Neuronal stem cell (in vitro differentiated cells): Measurements from ENCODE around the gene OR6Q1.

Experiments
- DNase-seq: peaks from one replicate; pipeline ENCODE4 v3.0.0-alpha.2; 2013; ENCODE audit warnings: low spot score
- H2AFZ ChIP-seq: one replicate; pipeline ENCODE4 v1.6.1; 2013; ENCODE audit warnings: mild to moderate bottlenecking, low read length, inconsistent platforms
- H2AK5ac ChIP-seq: 2 replicates; pipeline ENCODE4 v1.6.1; 2013; ENCODE audit warnings: low read depth, mild to moderate bottlenecking, inconsistent platforms, low read length, moderate library complexity, mixed read lengths
- H2BK120ac ChIP-seq: 2 replicates; pipeline ENCODE4 v1.6.1; 2013; ENCODE audit warnings: low read depth, mild to moderate bottlenecking, inconsistent platforms, low read length, moderate library complexity, mixed read lengths
- H2BK12ac ChIP-seq: one replicate; pipeline ENCODE4 v1.6.1; 2013; ENCODE audit warnings: low read length, inconsistent platforms
- H2BK15ac ChIP-seq: 2 replicates; pipeline ENCODE4 v1.6.1; 2013; ENCODE audit warnings: mild to moderate bottlenecking, low read length, inconsistent platforms, mixed read lengths
- H2BK5ac ChIP-seq: one replicate; pipeline ENCODE4 v1.6.1; 2013; ENCODE audit warnings: inconsistent platforms, mild to moderate bottlenecking, low read length, moderate library complexity
- H3K14ac ChIP-seq: one replicate; pipeline ENCODE4 v1.6.1; 2013; ENCODE audit warnings: low read length, inconsistent platforms
- H3K18ac ChIP-seq: 2 replicates; pipeline ENCODE4 v1.6.1; 2013; ENCODE audit warnings: low read length, inconsistent platforms
- H3K23ac ChIP-seq: 2 replicates; pipeline ENCODE4 v1.6.1; 2013; ENCODE audit warnings: low read depth, mild to moderate bottlenecking, mixed read lengths, low read length, inconsistent platforms; ENCODE audit not compliant: poor library complexity
- H3K27ac ChIP-seq: replicated peaks from 3 replicates; pipeline ENCODE4 v1.5.1; 2013; ENCODE audit warnings: low read length, inconsistent platforms
- H3K27me3 ChIP-seq, 3 experiments: 2 replicates each; pipeline ENCODE4 v1.6.1; 2013; ENCODE audit warnings: low read length in 3 of 3, mild to moderate bottlenecking in 2 of 3, inconsistent platforms in 1 of 3, low read depth in 1 of 3, mixed read lengths in 1 of 3, moderate library complexity in 1 of 3; ENCODE audit not compliant: control insufficient read depth in 3 of 3, insufficient read depth in 3 of 3
- H3K36me3 ChIP-seq, 2 donors: replicated peaks in 1 of 2; 2 replicates each; pipeline ENCODE4 v1.6.1; 2013; ENCODE audit warnings: low read length in 2 of 2; ENCODE audit not compliant: control insufficient read depth in 2 of 2, insufficient read depth in 2 of 2
- H3K4ac ChIP-seq: 2 replicates; pipeline ENCODE4 v1.6.1; 2013; ENCODE audit warnings: inconsistent platforms, mild to moderate bottlenecking, low read length, moderate library complexity
- H3K4me1 ChIP-seq, 2 donors: 1 replicate in 1 of 2; 2 replicates in 1 of 2; pipeline ENCODE4 v1.6.1; 2013; ENCODE audit warnings: low read length in 2 of 2, low read depth in 1 of 2; ENCODE audit not compliant: control insufficient read depth in 2 of 2, insufficient read depth in 1 of 2
- H3K4me2 ChIP-seq: one replicate; pipeline ENCODE4 v1.6.1; 2013; ENCODE audit warnings: mild to moderate bottlenecking, low read length, inconsistent platforms; ENCODE audit not compliant: insufficient read depth, poor library complexity, severe bottlenecking
- H3K4me3 ChIP-seq, 2 donors: 2 replicates each; pipeline ENCODE4 v1.5.1; 2013; ENCODE audit warnings: low read length in 2 of 2, mild to moderate bottlenecking in 2 of 2, inconsistent platforms in 1 of 2, moderate library complexity in 1 of 2
- H3K79me1 ChIP-seq: one replicate; pipeline ENCODE4 v1.6.1; 2013; ENCODE audit warnings: low read depth, mild to moderate bottlenecking, inconsistent platforms, low read length, moderate library complexity
- H3K9ac ChIP-seq: one replicate; pipeline ENCODE4 v1.6.1; 2013; ENCODE audit warnings: mild to moderate bottlenecking, low read depth, low read length, inconsistent platforms; ENCODE audit not compliant: poor library complexity
- H3K9me3 ChIP-seq, 2 donors: replicated peaks in 1 of 2; 2 replicates each; pipeline versions ENCODE3 to v1.6.1; 2013; ENCODE audit warnings: low read length in 2 of 2, mild to moderate bottlenecking in 2 of 2, inconsistent platforms in 1 of 2, low read depth in 1 of 2, mixed read lengths in 1 of 2, moderate library complexity in 1 of 2; ENCODE audit not compliant: control insufficient read depth in 2 of 2, insufficient read depth in 1 of 2
- H4K8ac ChIP-seq: one replicate; pipeline ENCODE4 v1.6.1; 2013; ENCODE audit warnings: low read depth, mild to moderate bottlenecking, inconsistent platforms, low read length, moderate library complexity
- H4K91ac ChIP-seq: one replicate; pipeline ENCODE4 v1.6.1; 2013; ENCODE audit warnings: low read length, low read depth, mild to moderate bottlenecking, inconsistent platforms; ENCODE audit not compliant: poor library complexity
- WGBS, 2 donors: extraction: QIAGEN DNeasy Blood & Tissue Kit; methylation state at CpG; one replicate each; pipeline ENCODE4 v1.1.7; 2013; ENCODE audit warnings: missing lambda C conversion rate in 2 of 2, mixed read lengths in 1 of 2; ENCODE audit not compliant: insufficient read length in 2 of 2, insufficient replicate concordance in 1 of 2; ENCODE audit errors: extremely low coverage in 2 of 2; 5-methylcytosine and 5-hydroxymethylcytosine counted together

Gene OR6Q1

GRCh38 chr11:58047818-58048217 is 17.1 kb downstream of the OR6Q1 start:
- no peak overlapping the region for H3K4ac ChIP-seq
- H2BK15ac ChIP-seq: no peak overlapping the region
- no peaks in the 10 kb centered on the region for H3K27me3 ChIP-seq
- H3K18ac ChIP-seq: no peak overlapping the region
- DNase-seq: no peak
- no peak overlapping the region for H2BK5ac ChIP-seq
- no peak overlapping the region for H2AK5ac ChIP-seq
- no peak overlapping the region for H4K91ac ChIP-seq
- H3K4me2 ChIP-seq: no peak overlapping the region
- H3K23ac ChIP-seq: no peak overlapping the region
- no peak overlapping the region for H3K4me3 ChIP-seq
- no peaks in the 10 kb centered on the region for H3K9me3 ChIP-seq
- H3K27ac ChIP-seq: no peak overlapping the region
- no peak overlapping the region for H2AFZ ChIP-seq
- H2BK12ac ChIP-seq: no peak overlapping the region
- H3K79me1 ChIP-seq: no peaks in the 10 kb centered on the region
- H3K14ac ChIP-seq: no peak overlapping the region
- no peak overlapping the region for H4K8ac ChIP-seq
- no peaks in the 10 kb centered on the region for H3K4me1 ChIP-seq
- no peaks in the 10 kb centered on the region for H3K36me3 ChIP-seq
- H3K9ac ChIP-seq: no peak overlapping the region
- no CpG with 5 or more reads among the region's 3 CpGs for WGBS, 2 donors
- H2BK120ac ChIP-seq: no peak overlapping the region

GRCh38 chr11:58055806-58056401 is 25.2 kb downstream of the OR6Q1 start:
- H3K18ac ChIP-seq: no peak overlapping the region
- H2BK5ac ChIP-seq: no peak overlapping the region
- H3K4me1 ChIP-seq: peaks cover 8% of the 10 kb centered on the region in 2 donors
- no peak overlapping the region for H2BK12ac ChIP-seq
- H3K9me3 ChIP-seq: no peaks in the 10 kb centered on the region
- DNase-seq: no peak
- H2BK120ac ChIP-seq: no peak overlapping the region
- H2AFZ ChIP-seq: no peak overlapping the region
- H3K4me2 ChIP-seq: no peak overlapping the region
- H3K27ac ChIP-seq: no peak overlapping the region
- H4K91ac ChIP-seq: no peak overlapping the region
- no peak overlapping the region for H3K23ac ChIP-seq
- no CpG with 5 or more reads among the region's 1 CpG for whole genome bisulfite sequencing, 2 donors
- H3K9ac ChIP-seq: no peak overlapping the region
- H3K27me3 ChIP-seq: no peaks in the 10 kb centered on the region
- H2BK15ac ChIP-seq: no peak overlapping the region
- H3K14ac ChIP-seq: no peak overlapping the region
- H4K8ac ChIP-seq: no peak overlapping the region
- H3K79me1 ChIP-seq: no peaks in the 10 kb centered on the region
- no peak overlapping the region for H3K4ac ChIP-seq
- no peak overlapping the region for H3K4me3 ChIP-seq
- H2AK5ac ChIP-seq: no peak overlapping the region
- H3K36me3 ChIP-seq: no peaks in the 10 kb centered on the region

GRCh38 chr11:58057481-58057880 is 26.7 kb downstream of the OR6Q1 start:
- Histone ChIP-seq H3K79me1 (no peaks in the 10 kb centered on the region), H4K8ac (no peak overlapping the region), H3K18ac (no peak overlapping the region), H2BK15ac (no peak overlapping the region), H3K4me1 (peaks cover 8% of the 10 kb centered on the region in 2 donors), H3K4me2 (no peak overlapping the region), H2BK120ac (no peak overlapping the region), H3K36me3 (no peaks in the 10 kb centered on the region), H3K4ac (no peak overlapping the region), H2BK12ac (no peak overlapping the region), H3K27ac (no peak overlapping the region), H3K9ac (no peak overlapping the region), H3K14ac (no peak overlapping the region), H2AFZ (no peak overlapping the region), H3K23ac (no peak overlapping the region), H3K27me3 (no peaks in the 10 kb centered on the region), H3K4me3 (no peak overlapping the region), H3K9me3 (no peaks in the 10 kb centered on the region), H2BK5ac (no peak overlapping the region), H4K91ac (no peak overlapping the region), H2AK5ac (no peak overlapping the region)
- no peak for DNase-seq
- WGBS, 2 donors: no CpG with 5 or more reads among the region's 3 CpGs

- no peak for DNase-seq
- H3K9me3 ChIP-seq: no peaks in the 10 kb centered on the region
- H3K4me1 ChIP-seq: peaks cover 8% of the 10 kb centered on the region in 2 donors
- H2BK120ac ChIP-seq: no peak overlapping the region
- peak overlapping the region; percentile 47 for H3K4ac ChIP-seq
- H2BK5ac ChIP-seq: peak overlapping the region; percentile 69
- peak overlapping the region; percentile 86 for H3K18ac ChIP-seq
- no CpG with 5 or more reads among the region's 13 CpGs for WGBS, 2 donors
- no peak overlapping the region for H3K4me3 ChIP-seq
- H3K27me3 ChIP-seq: no peaks in the 10 kb centered on the region
- H4K91ac ChIP-seq: no peak overlapping the region
- no peaks in the 10 kb centered on the region for H3K36me3 ChIP-seq
- no peak overlapping the region for H3K14ac ChIP-seq
- H3K9ac ChIP-seq: no peak overlapping the region
- no peak overlapping the region for H3K4me2 ChIP-seq
- H3K23ac ChIP-seq: no peak overlapping the region
- H3K27ac ChIP-seq: peak overlapping the region; percentile 17
- H4K8ac ChIP-seq: peak overlapping the region; percentile 68
- H2BK12ac ChIP-seq: peak overlapping the region; percentile 33
- H3K79me1 ChIP-seq: no peaks in the 10 kb centered on the region
- peak overlapping the region; percentile 87 for H2BK15ac ChIP-seq
- peak overlapping the region; percentile 31 for H2AFZ ChIP-seq
- peak overlapping the region; percentile 1 for H2AK5ac ChIP-seq
These were observed 27.7 kb downstream of the OR6Q1 start for GRCh38 chr11:58058276-58059006.
